Adipocyte (in vitro differentiated cells): ENCODE data around the gene FOXA1.
A peak's percentile ranks its signal among the peaks of the same experiment; 100 is the strongest.

Experiments used
- DNase-seq: peaks from one replicate; pipeline ENCODE4 v3.0.0-alpha.2; 2015; ENCODE audit warnings: low read depth
- H3K27me3 ChIP-seq: replicated peaks from 2 replicates; pipeline ENCODE4 v1.7.0; 2013; ENCODE audit warnings: mild to moderate bottlenecking, low read length, moderate library complexity; ENCODE audit not compliant: control insufficient read depth, insufficient read depth
- H3K36me3 ChIP-seq: 2 replicates; pipeline ENCODE4 v1.7.0; 2013; ENCODE audit warnings: low read length, mild to moderate bottlenecking, moderate library complexity; ENCODE audit not compliant: control insufficient read depth, insufficient read depth, severe bottlenecking
- H3K4me1 ChIP-seq: 2 replicates; pipeline ENCODE4 v1.7.0; 2013; ENCODE audit warnings: mild to moderate bottlenecking, low read length, moderate library complexity; ENCODE audit not compliant: control insufficient read depth, insufficient read depth
- H3K4me3 ChIP-seq: 2 replicates; pipeline ENCODE4 v1.7.0; 2013; ENCODE audit warnings: mild to moderate bottlenecking, low read length, moderate library complexity
- H3K9ac ChIP-seq: 2 replicates; pipeline ENCODE4 v1.7.0; 2013; ENCODE audit warnings: mild to moderate bottlenecking, low read length, moderate library complexity
- H3K9me3 ChIP-seq: 2 replicates; pipeline ENCODE4 v1.7.0; 2013; ENCODE audit warnings: mild to moderate bottlenecking, low read length, moderate library complexity; ENCODE audit not compliant: control insufficient read depth

The FOXA1 gene

GRCh38 chr14:37600880-37601741 is 6.1 kb upstream of the FOXA1 start:
- Histone ChIP-seq H3K4me1 (peaks cover 4% of the 10 kb centered on the region), H3K27me3 (peaks cover 90% of the 10 kb centered on the region), H3K4me3 (no peak overlapping the region), H3K36me3 (no peaks in the 10 kb centered on the region), H3K9me3 (peaks cover 18% of the 10 kb centered on the region), H3K9ac (no peak overlapping the region)
- DNase-seq = no peak

- peak; percentile 28 for DNase-seq
These were observed 4.7 kb upstream of the FOXA1 start for GRCh38 chr14:37599507-37600368.

GRCh38 chr14:37598747-37599506 is 3.9 kb upstream of the FOXA1 start:
- H3K9ac ChIP-seq = no peak overlapping the region
- peaks cover 14% of the 10 kb centered on the region for H3K9me3 ChIP-seq
- H3K4me3 ChIP-seq = peak overlapping the region; percentile 37
- H3K4me1 ChIP-seq = peaks cover 7% of the 10 kb centered on the region
- no peak for DNase-seq
- H3K36me3 ChIP-seq = no peaks in the 10 kb centered on the region
- peaks cover 84% of the 10 kb centered on the region for H3K27me3 ChIP-seq

More at GRCh38 chr14:37599507-37600368, 4.7 kb upstream of the FOXA1 start:
- Histone ChIP-seq H3K36me3 (no peaks in the 10 kb centered on the region), H3K9me3 (peaks cover 18% of the 10 kb centered on the region), H3K4me3 (peak overlapping the region; percentile 37), H3K27me3 (peaks cover 90% of the 10 kb centered on the region), H3K4me1 (peaks cover 7% of the 10 kb centered on the region), H3K9ac (no peak overlapping the region)

GRCh38 chr14:37597914-37598746 is 3.1 kb upstream of the FOXA1 start:
- no peak overlapping the region for H3K9ac ChIP-seq
- H3K4me3 ChIP-seq = peak overlapping the region; percentile 54
- no peaks in the 10 kb centered on the region for H3K36me3 ChIP-seq
- peaks cover 84% of the 10 kb centered on the region for H3K27me3 ChIP-seq
- peaks cover 11% of the 10 kb centered on the region for H3K9me3 ChIP-seq
- H3K4me1 ChIP-seq = peaks cover 7% of the 10 kb centered on the region
- DNase-seq = no peak

- H3K9me3 ChIP-seq = peaks cover 6% of the 10 kb centered on the region
- no peak overlapping the region for H3K4me3 ChIP-seq
- H3K4me1 ChIP-seq = peaks cover 7% of the 10 kb centered on the region
- no peaks in the 10 kb centered on the region for H3K36me3 ChIP-seq
- H3K27me3 ChIP-seq = peaks cover 84% of the 10 kb centered on the region
- peak; percentile 31 for DNase-seq
- H3K9ac ChIP-seq = no peak overlapping the region
These were observed 2.5 kb upstream of the FOXA1 start for GRCh38 chr14:37597538-37597913.

GRCh38 chr14:37596790-37597472 is 1.9 kb upstream of the FOXA1 start:
- H3K4me1 ChIP-seq = peaks cover 7% of the 10 kb centered on the region
- H3K27me3 ChIP-seq = peaks cover 84% of the 10 kb centered on the region
- no peak overlapping the region for H3K9ac ChIP-seq
- no peak overlapping the region for H3K4me3 ChIP-seq
- H3K36me3 ChIP-seq = no peaks in the 10 kb centered on the region
- DNase-seq = no peak
- H3K9me3 ChIP-seq = peaks cover 9% of the 10 kb centered on the region

- H3K27me3 ChIP-seq = peaks cover 82% of the 10 kb centered on the region
- DNase-seq = peak; percentile 25
- H3K9ac ChIP-seq = no peak overlapping the region
- H3K9me3 ChIP-seq = peaks cover 10% of the 10 kb centered on the region
- H3K4me3 ChIP-seq = peak overlapping the region; percentile 20
- H3K36me3 ChIP-seq = no peaks in the 10 kb centered on the region
- H3K4me1 ChIP-seq = peaks cover 7% of the 10 kb centered on the region
These were observed 966 bp upstream of the FOXA1 start for GRCh38 chr14:37595809-37596621.

GRCh38 chr14:37594238-37594970 is 645 bp downstream of the FOXA1 start:
- Histone ChIP-seq H3K4me3 (peak overlapping the region; percentile 81), H3K36me3 (no peaks in the 10 kb centered on the region), H3K27me3 (peaks cover 82% of the 10 kb centered on the region), H3K9me3 (peaks cover 14% of the 10 kb centered on the region), H3K9ac (no peak overlapping the region), H3K4me1 (peaks cover 4% of the 10 kb centered on the region)
- DNase-seq = peak; percentile 91
